GM19035 (cell line): ENCODE results near the gene CSTF1.
A peak's percentile ranks its signal among the peaks of the same experiment; 100 is the strongest.
"Not testable (repeated sequence)": the region's sequence is repeated elsewhere in the genome, so short reads cannot be mapped to it uniquely, and the experiment has no call there.

Experiments
- ATAC-seq: cut with Tn5 transposase; IDR thresholded peaks from one replicate; pipeline ENCODE4 v1.9.1; 2021; ENCODE audit not compliant: unreplicated experiment

Gene CSTF1

DNA sequence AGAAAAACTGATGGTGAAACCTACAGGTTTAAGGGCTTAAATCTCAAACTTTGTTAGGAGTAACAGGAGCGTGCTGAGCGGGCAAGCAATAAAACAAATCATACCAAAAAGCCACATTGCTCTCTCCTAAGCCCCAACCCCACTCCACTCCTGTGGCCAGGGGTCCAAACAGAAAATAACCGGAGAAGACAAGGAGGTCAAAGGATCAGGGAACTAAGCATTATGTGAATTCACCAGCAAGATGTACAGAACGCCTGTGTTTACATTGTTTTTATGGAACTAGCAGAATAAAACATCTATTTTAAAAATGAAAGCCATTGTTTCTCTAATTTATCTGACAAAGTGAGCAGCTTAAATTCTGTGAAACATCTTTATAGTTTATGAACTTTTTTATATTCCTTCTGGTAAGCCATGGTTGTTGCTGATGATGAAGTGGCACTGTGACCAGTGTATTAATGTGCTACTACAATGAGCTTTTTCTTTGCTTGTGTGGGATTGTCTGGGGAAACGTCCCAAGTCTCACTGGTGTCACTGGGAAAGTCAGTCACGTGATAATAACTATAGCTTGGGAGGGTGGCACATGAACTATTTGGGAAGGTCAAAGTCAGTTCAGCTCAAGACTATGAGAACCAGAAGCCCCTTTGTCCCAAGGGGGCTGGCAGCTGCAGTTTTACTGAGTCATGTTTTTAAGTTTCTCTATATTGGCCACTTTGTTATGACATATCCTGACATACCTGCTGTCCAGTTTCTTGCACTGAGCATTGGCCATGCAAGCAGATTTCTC is 23.9 kb upstream of the CSTF1 start:
- ATAC-seq = no peak

DNA sequence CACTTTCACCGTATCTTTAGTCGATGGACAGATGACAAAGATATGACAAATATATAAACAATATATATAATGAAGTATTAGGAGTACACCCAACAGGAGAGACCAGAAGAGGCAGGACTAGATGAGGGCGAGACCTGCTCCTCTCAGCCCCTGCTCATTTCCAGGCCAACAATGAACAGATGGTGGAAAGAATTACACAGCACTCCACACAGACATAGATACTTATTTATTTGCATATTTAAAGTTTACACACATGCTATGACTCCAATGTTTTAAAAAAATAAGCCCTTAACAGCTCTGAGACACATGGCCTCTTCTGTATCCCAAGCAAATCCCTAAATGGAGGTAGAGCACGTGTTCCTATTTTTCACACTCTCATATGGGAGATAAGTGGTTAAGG is 23.3 kb upstream of the CSTF1 start:
- ATAC-seq = no peak

- no peak for ATAC-seq
Observed at GRCh38 chr20:56371977-56372376, 20.5 kb upstream of the CSTF1 start.

- no peak for ATAC-seq
Observed at GRCh38 chr20:56372850-56373249, 19.6 kb upstream of the CSTF1 start.

GRCh38 chr20:56373942-56374341 is 18.5 kb upstream of the CSTF1 start:
- ATAC-seq = no peak

DNA sequence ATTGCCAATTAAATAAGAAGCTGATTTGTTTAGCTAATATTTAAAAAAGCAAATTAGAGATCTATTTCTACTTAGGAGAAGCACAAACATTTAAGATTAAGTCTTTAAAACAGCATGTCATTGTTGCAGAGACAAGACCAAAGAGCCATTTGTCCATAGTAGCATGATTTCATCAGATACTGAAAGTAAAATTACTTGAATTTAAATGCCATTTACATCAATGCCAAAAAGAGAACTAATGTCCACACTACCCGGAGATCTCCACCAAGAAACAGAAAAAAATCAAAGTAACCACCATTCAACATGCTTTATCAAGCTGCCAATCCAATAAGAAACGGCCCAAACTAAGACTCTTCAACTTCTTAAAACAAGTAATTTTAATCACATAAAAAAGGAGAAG is 16.1 kb upstream of the CSTF1 start:
- ATAC-seq = no peak

DNA sequence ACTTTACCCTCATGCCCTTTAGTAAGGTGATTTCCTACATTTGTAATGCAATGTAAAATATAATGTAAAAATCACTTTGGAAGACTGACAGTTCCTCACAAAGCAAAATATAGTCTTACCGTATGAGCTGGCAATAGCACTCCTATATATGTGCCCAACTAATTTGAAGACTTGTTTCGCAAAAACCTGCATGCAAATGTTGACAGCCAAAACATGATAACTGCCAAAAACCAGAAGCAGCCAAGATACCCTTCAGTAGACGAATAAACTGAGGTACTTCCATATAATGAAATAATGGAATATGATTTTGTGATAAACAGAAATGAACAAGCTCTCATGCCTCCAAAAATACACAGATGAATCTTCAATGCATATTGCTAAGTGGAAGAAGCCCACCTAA is 14.1 kb upstream of the CSTF1 start:
- no peak for ATAC-seq

DNA sequence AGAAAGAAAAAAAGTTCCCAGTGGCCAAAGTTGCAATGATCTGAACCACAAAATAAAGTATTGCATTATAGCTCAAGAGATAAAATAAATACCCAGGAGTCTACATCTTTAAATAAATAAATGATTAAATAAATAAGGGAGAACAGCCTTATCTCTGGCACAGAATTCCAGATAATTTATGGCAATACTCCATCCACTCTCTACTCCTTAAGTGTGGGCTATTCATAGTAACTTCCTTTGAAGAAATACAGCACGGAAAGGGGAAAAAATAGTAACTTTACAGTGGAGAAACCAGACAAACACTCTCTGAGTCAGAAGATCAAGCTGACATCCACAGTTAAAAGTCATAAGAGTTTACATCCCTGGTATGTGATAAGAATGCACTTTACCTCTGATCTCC is 12.1 kb upstream of the CSTF1 start:
- no peak for ATAC-seq

GRCh38 chr20:56381501-56381900 is 10.9 kb upstream of the CSTF1 start:
- ATAC-seq = no peak

DNA sequence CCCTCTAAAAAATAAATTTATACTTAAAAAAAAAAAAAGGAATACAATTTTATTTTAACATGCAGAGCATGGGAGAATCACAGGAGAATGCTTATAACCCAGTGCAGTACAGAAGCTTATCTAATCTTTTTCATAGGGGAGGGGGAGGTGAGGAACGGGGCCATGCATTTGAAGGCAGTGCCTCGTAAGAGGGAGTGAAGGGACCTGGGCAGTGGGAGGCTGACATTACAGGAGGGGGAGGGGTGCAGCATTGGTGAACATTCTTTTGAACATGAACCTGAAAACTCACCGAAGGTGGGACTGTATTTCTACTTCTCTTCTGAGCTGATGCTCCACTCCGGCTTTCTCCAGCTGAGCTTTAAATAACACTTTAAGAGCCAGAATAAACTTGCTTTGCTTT is 9.7 kb upstream of the CSTF1 start:
- ATAC-seq = no peak

DNA sequence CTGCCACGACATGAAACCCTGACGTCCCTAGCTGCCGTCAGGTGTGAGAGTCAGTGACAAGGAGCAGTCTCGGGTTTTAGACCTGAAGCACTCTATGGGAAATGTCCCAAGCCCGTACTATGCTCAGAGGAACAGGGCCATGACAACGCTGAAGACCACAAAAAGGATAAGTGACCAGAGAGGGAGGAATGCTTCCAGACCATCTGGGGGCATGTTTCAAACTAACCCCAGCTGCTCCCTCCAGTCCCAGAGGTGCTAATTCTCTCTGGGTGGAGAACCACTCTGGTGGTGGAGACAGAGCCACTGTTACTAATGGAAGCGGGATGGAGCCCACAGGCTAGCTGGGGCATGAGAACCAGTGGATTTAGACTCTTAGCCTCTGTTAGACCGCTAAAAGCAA is 9.1 kb upstream of the CSTF1 start:
- no peak for ATAC-seq

- ATAC-seq = no peak
Observed at GRCh38 chr20:56385130-56385529, 7.3 kb upstream of the CSTF1 start.

- ATAC-seq = no peak
Observed at GRCh38 chr20:56386219-56386618, 6.2 kb upstream of the CSTF1 start.

- no peak for ATAC-seq
Observed at GRCh38 chr20:56388882-56389281, 3.6 kb upstream of the CSTF1 start.

GRCh38 chr20:56389807-56390206 is 2.6 kb upstream of the CSTF1 start:
- no peak for ATAC-seq

- not testable (repeated sequence) for ATAC-seq
Observed at GRCh38 chr20:56390396-56390795, 2.0 kb upstream of the CSTF1 start.

DNA sequence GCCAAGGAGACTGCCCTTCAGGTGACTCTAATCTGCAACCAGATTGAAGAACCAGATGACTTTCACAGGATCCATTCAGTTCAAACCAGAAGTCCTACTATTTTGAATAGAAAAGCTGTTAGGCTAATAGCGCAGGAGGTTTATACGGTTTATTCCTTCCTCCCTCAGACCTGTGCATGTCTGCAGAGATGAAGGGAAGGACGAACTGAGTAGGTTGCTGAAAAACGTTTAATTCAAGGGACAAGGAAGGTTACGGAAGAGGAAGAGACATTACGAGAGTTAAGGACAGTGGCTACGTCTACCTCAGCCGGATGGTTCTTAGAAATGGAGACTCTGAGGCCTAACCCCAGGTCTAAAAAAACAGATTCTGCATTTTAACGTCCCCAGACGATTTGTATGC is 1.4 kb upstream of the CSTF1 start:
- no peak for ATAC-seq

DNA sequence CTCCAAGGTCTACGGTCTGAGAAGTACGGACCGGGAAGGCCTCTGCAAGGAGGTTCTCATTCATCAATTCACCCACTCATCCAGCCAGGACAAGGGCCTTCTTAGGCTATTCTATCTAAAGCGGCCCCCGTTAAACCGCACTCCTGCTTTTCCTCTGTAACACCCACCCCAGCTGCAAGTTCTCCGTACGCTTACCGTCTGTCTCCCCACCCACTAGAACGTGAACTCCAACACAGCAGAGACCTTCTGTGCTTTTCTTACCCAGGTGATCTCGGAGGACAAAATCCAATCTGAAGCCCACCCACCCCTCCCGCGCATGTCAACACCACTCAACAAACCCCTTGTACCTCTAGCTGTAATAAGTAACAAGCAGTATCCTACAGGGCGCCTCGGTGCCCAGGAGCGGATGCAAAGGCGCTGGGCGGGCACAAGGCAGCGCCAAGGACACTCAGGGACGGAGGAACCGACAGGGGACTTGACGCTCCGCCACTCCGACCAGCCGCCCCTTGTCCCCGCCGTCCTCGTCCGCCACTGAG is 781 bp upstream of the CSTF1 start:
- peak; percentile 42 for ATAC-seq

GRCh38 chr20:56392881-56393482 is 537 bp downstream of the CSTF1 start:
- peak; percentile 1 for ATAC-seq

DNA sequence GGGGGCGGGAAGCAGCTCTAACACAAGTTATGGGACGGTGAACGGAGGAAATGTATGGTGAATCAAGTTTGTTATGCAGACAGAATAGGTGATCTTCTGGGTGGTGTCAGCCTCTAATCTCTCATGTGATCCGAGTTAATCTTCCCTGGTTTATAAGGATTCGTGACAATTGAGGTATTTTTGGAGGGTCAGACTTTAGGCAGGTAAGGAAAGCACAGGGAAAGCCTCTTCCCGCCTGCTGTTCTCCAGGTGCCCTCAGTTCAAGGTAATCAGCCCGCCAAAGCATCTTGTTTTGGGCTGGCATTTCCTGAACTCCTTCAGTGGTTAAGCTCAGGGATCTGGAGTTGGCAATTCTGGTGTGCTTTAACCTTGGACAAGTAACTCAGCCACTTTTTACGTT is 1.2 kb downstream of the CSTF1 start:
- ATAC-seq = no peak

- ATAC-seq = no peak
Observed at GRCh38 chr20:56395166-56395565, 2.7 kb downstream of the CSTF1 start.

GRCh38 chr20:56400001-56400640 is 7.7 kb downstream of the CSTF1 start:
- no peak for ATAC-seq
